ENCODE data around the gene SPCS3.

Gene SPCS3

GRCh38 chr4:176354884-176355283 lies 35.1 kb downstream of the SPCS3 start:
- DNase-seq: no peak

DNA sequence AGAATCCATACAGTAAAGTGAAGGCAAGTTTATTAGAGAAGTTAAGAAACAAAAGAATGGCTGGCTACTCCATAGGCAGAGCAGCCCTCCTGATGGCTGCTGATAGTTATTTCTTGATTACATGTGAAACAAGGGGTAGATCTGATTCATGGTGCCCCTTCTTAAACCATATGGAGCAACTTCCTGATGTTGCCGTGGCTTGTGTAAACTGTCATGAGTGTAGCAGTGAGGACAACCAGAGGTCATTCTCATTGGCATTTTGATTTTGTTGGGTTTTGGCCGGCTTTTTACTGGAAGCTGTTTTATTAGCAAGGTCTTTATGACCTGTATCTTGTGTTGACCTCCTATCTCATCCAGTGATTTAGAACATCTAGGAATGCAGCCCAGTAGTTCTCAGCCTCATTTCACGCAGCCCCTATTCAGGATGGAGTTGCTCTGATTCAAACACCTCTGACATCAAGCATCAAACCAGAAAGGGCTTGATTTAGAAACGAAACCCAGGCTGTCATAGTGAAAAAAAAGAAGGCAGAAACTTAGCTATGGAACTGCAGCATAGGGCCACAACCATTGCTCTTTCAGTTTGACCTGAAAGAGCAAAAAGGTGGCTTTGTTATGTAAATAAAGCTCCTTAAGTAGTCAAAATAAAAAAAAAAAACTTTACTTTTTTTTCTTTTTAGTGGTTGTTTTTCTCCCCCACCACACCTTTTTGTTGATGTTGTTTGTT lies 37.8 kb downstream of the SPCS3 start:
- no peak for DNase-seq

DNA sequence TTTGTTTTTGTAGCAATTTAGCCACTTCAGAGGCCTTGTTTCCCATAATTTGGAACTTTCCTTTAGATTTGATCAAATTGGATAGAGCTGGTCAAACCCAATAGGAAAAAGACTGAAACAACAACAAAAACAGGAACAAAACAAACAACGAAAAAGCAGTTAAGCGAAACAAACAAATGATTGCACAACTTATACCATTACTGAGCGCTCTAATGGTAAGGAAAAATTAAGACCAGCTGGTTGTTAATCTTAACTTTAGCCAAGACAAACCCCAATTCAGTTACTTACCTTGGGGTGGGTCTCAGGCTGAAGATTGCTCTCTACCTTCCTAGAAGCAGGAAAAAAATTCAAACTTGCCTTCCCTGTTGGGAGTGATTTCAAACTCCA lies 38.3 kb downstream of the SPCS3 start:
- no peak for DNase-seq

DNA sequence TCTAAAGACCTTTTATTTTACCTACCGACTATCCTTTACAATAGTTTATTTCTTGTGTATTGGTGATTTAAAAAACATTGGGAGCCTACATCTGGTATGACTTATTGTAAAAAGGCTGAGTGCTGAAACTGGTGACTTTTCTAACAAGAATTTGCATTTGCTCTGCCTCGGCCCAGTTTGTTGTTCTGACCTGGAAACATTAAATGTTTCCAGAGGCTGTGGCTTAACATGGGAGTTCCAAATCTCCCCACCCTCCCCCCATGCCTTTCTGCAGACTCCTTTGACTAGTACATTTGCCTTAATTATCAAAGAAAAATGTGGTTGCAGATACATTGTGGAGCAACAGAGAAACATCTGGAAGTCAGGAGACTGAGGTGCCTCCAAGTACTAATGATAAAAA lies 39.8 kb downstream of the SPCS3 start:
- no peak for DNase-seq

- DNase-seq: no peak
Observed at GRCh38 chr4:176360446-176360845, 40.7 kb downstream of the SPCS3 start.

DNA sequence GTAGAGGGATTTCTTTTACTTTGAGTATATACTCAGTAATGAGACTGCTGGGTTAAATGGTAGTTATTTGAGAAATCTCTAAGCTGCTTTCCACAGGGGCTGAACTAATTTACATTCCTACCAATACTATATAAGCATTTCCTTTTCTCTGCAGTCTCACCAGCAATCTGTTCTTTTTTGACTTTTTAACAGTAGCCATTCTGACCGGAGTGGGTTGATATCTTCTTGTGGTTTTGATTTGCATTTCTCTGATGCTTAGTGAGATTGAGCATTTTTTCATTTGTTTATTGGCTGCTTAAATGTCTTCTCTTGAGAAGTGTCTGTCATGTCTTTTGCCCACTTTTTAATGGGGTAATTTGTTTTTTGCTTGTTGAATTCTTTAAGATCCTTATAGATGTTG lies 43.3 kb downstream of the SPCS3 start:
- DNase-seq: no peak

- no peak for DNase-seq
Observed at GRCh38 chr4:176367771-176368465, 48.2 kb downstream of the SPCS3 start.

DNA sequence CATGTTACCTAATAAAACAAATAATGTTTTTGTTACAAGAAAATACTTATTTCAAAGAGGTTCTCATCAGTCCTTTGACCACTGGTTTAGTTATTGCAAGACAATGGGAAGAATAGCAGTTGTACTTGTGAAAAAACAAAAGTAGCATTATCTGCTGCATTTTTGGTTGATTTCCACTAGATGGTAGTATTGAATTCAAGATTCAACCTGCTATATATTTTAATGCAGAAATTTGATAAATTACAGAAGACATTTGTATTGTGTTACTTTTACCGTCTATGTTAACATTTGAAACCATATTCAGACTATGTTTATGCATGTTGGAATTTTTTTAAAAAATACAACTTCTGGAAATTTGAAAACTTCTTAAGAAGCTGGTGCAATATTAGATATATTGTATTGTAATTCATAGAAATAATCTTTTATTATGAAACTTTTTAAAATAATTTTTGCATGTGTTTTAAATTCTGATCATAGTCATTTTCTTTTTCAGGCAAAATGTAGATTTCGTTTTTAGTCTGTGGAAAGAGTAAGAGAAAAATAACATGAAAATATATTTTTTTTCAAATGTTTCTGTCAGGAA lies 56.4 kb downstream of the SPCS3 start:
- no peak for DNase-seq

GRCh38 chr4:176377780-176378179 lies 58.0 kb downstream of the SPCS3 start:
- no peak for DNase-seq

DNA sequence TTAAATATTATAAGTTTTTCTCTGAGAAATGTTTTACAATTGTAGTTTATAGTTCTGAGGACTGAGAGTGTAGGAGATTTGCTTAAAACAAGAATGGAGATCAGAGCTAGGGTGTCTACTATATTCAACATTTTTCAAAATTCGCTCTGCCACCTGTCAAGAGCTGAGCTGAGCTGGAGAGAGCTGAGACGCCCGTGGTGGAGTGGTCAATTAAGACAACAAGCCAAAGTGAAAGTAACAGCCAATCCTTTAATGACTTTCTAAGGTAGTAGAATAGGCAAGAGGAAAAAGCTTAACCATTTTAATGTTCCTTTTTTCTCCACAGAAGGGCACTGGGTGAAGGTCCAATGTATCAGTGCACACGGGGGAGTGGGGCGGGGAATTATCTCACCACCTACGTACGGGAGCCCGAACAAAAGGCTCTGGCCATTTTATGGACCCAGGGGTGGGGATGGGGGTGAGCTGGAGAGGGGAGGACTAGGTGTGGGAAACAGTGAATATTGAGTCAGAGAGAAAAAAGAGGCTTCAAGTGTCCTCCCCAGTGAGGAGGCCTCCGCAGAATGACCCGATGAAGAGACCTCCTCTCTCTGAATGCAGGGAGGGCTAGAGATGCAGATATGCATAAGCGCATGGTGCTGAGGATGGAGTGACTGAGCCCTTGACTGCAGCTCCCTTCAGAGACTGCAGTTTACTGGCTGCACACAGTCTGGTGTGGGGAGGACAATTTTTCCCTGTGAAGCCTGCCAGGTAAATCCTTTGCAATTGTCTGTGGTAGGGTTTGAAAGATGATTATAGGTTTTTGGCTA lies 60.8 kb downstream of the SPCS3 start:
- no peak for DNase-seq

Data from activated naive CD4-positive, alpha-beta T cell treated with anti-CD3 and anti-CD28 coated beads, Interleukin-2, amount 50 U/mL, for 16 hours (primary cell).